ENCODE results near the gene C6orf141. TPM values are rescaled to one million over a fixed set of nuclear protein-coding genes. Genes with fewer than 3 reads are reported as not detected.

C6orf141 gene
- total RNA-seq, 1 experiment from 2014 or later = not detected

GRCh38 chr6:49530141-49530776 lies 20.2 kb upstream of the C6orf141 start:
- in situ Hi-C loops (cut with HindIII; ENCODE audit: low pct_unique_long_range_greater_than_20kb, low sequenced_read_pairs) = no loop called here
- no peak for DNase-seq (ENCODE audit: low read depth, low spot score)

- DNase-seq (ENCODE audit: low read depth, low spot score) = peak; percentile 74
- in situ Hi-C loops (cut with HindIII; ENCODE audit: low pct_unique_long_range_greater_than_20kb, low sequenced_read_pairs) = no loop called here
These were observed 18.5 kb upstream of the C6orf141 start for GRCh38 chr6:49531774-49532569.

GRCh38 chr6:49535795-49536194 lies 14.7 kb upstream of the C6orf141 start:
- in situ Hi-C loops (cut with HindIII; ENCODE audit: low pct_unique_long_range_greater_than_20kb, low sequenced_read_pairs) = no loop called here
- DNase-seq (ENCODE audit: low read depth, low spot score) = no peak

- DNase-seq (ENCODE audit: low read depth, low spot score) = no peak
- in situ Hi-C loops (cut with HindIII; ENCODE audit: low pct_unique_long_range_greater_than_20kb, low sequenced_read_pairs) = no loop called here
These were observed 11.4 kb upstream of the C6orf141 start for GRCh38 chr6:49539102-49539501.

GRCh38 chr6:49540614-49541013 lies 9.9 kb upstream of the C6orf141 start:
- in situ Hi-C loops (cut with HindIII; ENCODE audit: low pct_unique_long_range_greater_than_20kb, low sequenced_read_pairs) = no loop called here
- no peak for DNase-seq (ENCODE audit: low read depth, low spot score)

GRCh38 chr6:49541210-49541724 lies 9.2 kb upstream of the C6orf141 start:
- DNase-seq (ENCODE audit: low read depth, low spot score) = no peak
- in situ Hi-C loops (cut with HindIII; ENCODE audit: low pct_unique_long_range_greater_than_20kb, low sequenced_read_pairs) = no loop called here

GRCh38 chr6:49541936-49542335 lies 8.5 kb upstream of the C6orf141 start:
- DNase-seq (ENCODE audit: low read depth, low spot score) = no peak
- in situ Hi-C loops (cut with HindIII; ENCODE audit: low pct_unique_long_range_greater_than_20kb, low sequenced_read_pairs) = no loop called here

GRCh38 chr6:49543087-49543858 lies 7.2 kb upstream of the C6orf141 start:
- no peak for DNase-seq (ENCODE audit: low read depth, low spot score)
- in situ Hi-C loops (cut with HindIII; ENCODE audit: low pct_unique_long_range_greater_than_20kb, low sequenced_read_pairs) = no loop called here

- in situ Hi-C loops (cut with HindIII; ENCODE audit: low pct_unique_long_range_greater_than_20kb, low sequenced_read_pairs) = no loop called here
- DNase-seq (ENCODE audit: low read depth, low spot score) = no peak
These were observed 4.1 kb upstream of the C6orf141 start for GRCh38 chr6:49546331-49546730.

- in situ Hi-C loops (cut with HindIII; ENCODE audit: low pct_unique_long_range_greater_than_20kb, low sequenced_read_pairs) = no loop called here
- peak; percentile 60 for DNase-seq (ENCODE audit: low read depth, low spot score)
These were observed 1.7 kb upstream of the C6orf141 start for GRCh38 chr6:49548613-49549304.

GRCh38 chr6:49549691-49550491 lies 577 bp upstream of the C6orf141 start:
- no peak for DNase-seq (ENCODE audit: low read depth, low spot score)
- in situ Hi-C loops (cut with HindIII; ENCODE audit: low pct_unique_long_range_greater_than_20kb, low sequenced_read_pairs) = no loop called here

GRCh38 chr6:49551078-49551865 lies 804 bp downstream of the C6orf141 start:
- peak; percentile 56 for DNase-seq (ENCODE audit: low read depth, low spot score)
- in situ Hi-C loops (cut with HindIII; ENCODE audit: low pct_unique_long_range_greater_than_20kb, low sequenced_read_pairs) = no loop called here

GRCh38 chr6:49551866-49552129 lies 1.3 kb downstream of the C6orf141 start:
- DNase-seq (ENCODE audit: low read depth, low spot score) = no peak
- in situ Hi-C loops (cut with HindIII; ENCODE audit: low pct_unique_long_range_greater_than_20kb, low sequenced_read_pairs) = no loop called here

GRCh38 chr6:49552596-49552995 lies 2.1 kb downstream of the C6orf141 start:
- in situ Hi-C loops (cut with HindIII; ENCODE audit: low pct_unique_long_range_greater_than_20kb, low sequenced_read_pairs) = no loop called here
- DNase-seq (ENCODE audit: low read depth, low spot score) = no peak

GRCh38 chr6:49553384-49553783 lies 2.9 kb downstream of the C6orf141 start:
- in situ Hi-C loops (cut with HindIII; ENCODE audit: low pct_unique_long_range_greater_than_20kb, low sequenced_read_pairs) = no loop called here
- no peak for DNase-seq (ENCODE audit: low read depth, low spot score)

- no peak for DNase-seq (ENCODE audit: low read depth, low spot score)
These were observed 5.5 kb downstream of the C6orf141 start for GRCh38 chr6:49555951-49556350.

GRCh38 chr6:49556429-49556837 lies 6.0 kb downstream of the C6orf141 start:
- in situ Hi-C loops (cut with HindIII; ENCODE audit: low pct_unique_long_range_greater_than_20kb, low sequenced_read_pairs) = no loop called here

More at GRCh38 chr6:49555951-49556350, 5.5 kb downstream of the C6orf141 start:
- in situ Hi-C loops (cut with HindIII; ENCODE audit: low pct_unique_long_range_greater_than_20kb, low sequenced_read_pairs) = no loop called here

More at GRCh38 chr6:49556429-49556837, 6.0 kb downstream of the C6orf141 start:
- DNase-seq (ENCODE audit: low read depth, low spot score) = peak; percentile 67
